Measurements from ENCODE around the gene ETFB. TPM values are rescaled to one million over a fixed set of nuclear protein-coding genes. Genes with fewer than 3 reads are reported as not detected.
A peak's percentile ranks its signal among the peaks of the same experiment; 100 is the strongest.

ETFB gene
- total RNA-seq, 2 experiments from 2014 or later: 137 to 141 TPM

GRCh38 chr19:51365211-51365964 is 800 bp downstream of the ETFB start:
- Mint-ChIP-seq H3K4me3 (peak overlapping the region; percentile 96), H3K27me3 (ENCODE audit: low read depth) (no peaks in the 10 kb centered on the region), H3K27ac (peak overlapping the region; percentile 94), H3K36me3 (ENCODE audit: low read depth) (peaks cover 37% of the 10 kb centered on the region), H3K9me3 (ENCODE audit: insufficient read depth) (no peaks in the 10 kb centered on the region), H3K4me1 (ENCODE audit: low read depth) (peaks cover 76% of the 10 kb centered on the region)
- POLR2A ChIA-PET: interaction anchor here (0.6 to 2.8 kb wide), 6 partner anchors 10 to 33 kb away, joined by 3 to 18 read pairs (median 4); partner anchors contain the start of gene VSIG10L
- ATAC-seq (peak; percentile 8), DNase-seq (peak; percentile 44)
- CTCF ChIA-PET: interaction anchor here (0.6 to 3.3 kb wide), 12 partner anchors 11 to 107 kb away, joined by 3 to 27 read pairs (median 4); no protein-coding TSS in a partner anchor

DNA sequence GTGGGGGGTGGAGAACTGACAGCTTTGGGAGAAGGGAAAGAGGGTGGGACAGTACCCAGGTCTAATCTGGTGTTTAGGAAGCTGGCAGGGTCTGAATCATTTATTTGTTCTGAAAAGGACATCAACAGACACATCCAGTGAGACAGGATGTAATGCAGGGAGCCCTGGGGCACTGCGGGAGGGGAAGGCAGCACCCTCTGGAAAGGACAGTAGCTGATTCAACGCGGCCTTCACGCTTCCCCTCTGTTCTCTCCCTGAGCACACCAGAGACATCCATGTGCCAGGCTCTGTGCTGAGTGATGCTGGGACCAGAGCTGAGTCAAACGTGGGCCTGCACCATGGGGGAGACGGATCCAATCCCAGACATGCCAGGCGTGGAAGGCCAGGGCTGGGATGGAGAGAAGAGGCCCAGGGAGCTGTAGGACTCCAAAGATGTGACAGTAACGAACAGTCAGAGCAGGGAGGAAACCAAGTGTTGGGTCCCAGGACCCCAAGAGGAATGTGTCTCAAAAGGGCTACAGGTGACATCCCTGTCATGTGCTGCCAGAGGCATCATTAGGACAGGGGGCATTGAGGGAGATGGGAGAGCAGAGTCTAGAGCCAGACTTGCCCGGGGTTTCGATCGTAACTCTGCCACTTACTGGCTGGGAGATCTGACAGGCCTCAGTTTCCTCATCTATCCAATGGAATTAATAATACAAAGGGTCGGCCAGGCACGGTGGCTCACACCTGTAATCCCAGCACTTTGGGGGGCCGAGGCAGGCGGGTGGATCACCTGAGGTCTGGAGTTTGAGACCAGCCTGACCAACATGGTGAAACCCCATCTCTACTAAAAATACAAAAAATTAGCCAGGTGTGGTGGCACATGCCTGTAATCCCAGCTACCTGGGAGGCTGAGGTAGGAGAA is 1.7 kb downstream of the ETFB start:
- ATAC-seq (no peak), DNase-seq (no peak)
- no peaks in the 10 kb centered on the region for H3K9me3 Mint-ChIP-seq (ENCODE audit: insufficient read depth)
- peaks cover 70% of the 10 kb centered on the region for H3K4me1 Mint-ChIP-seq (ENCODE audit: low read depth)
- peak overlapping the region; percentile 49 for H3K4me3 Mint-ChIP-seq
- H3K36me3 Mint-ChIP-seq (ENCODE audit: low read depth): peaks cover 33% of the 10 kb centered on the region
- peak overlapping the region; percentile 66 for H3K27ac Mint-ChIP-seq
- POLR2A ChIA-PET: interaction anchor here (0.7 to 2.8 kb wide), 4 partner anchors 8 to 31 kb away, joined by 3 to 12 read pairs (median 7); partner anchors contain the start of genes NKG7 and VSIG10L
- CTCF ChIA-PET: interaction anchor here (1.0 to 3.3 kb wide), 6 partner anchors 10 to 77 kb away, joined by 3 to 27 read pairs (median 5); partner anchors contain the start of gene VSIG10L
- no peaks in the 10 kb centered on the region for H3K27me3 Mint-ChIP-seq (ENCODE audit: low read depth)

- ATAC-seq: no peak
- no peak for DNase-seq
- no peaks in the 10 kb centered on the region for H3K9me3 Mint-ChIP-seq (ENCODE audit: insufficient read depth)
- H3K36me3 Mint-ChIP-seq (ENCODE audit: low read depth): peaks cover 28% of the 10 kb centered on the region
- POLR2A ChIA-PET: interaction anchor here (1.3 to 2.7 kb wide), 2 partner anchors 11 to 34 kb away, joined by 3 to 10 read pairs; partner anchors contain the start of gene NKG7
- no peak overlapping the region for H3K27ac Mint-ChIP-seq
- H3K27me3 Mint-ChIP-seq (ENCODE audit: low read depth): no peaks in the 10 kb centered on the region
- no peak overlapping the region for H3K4me3 Mint-ChIP-seq
- CTCF ChIA-PET: no interaction called here
- peaks cover 62% of the 10 kb centered on the region for H3K4me1 Mint-ChIP-seq (ENCODE audit: low read depth)
Measured at GRCh38 chr19:51361239-51361638, 4.9 kb downstream of the ETFB start.

DNA sequence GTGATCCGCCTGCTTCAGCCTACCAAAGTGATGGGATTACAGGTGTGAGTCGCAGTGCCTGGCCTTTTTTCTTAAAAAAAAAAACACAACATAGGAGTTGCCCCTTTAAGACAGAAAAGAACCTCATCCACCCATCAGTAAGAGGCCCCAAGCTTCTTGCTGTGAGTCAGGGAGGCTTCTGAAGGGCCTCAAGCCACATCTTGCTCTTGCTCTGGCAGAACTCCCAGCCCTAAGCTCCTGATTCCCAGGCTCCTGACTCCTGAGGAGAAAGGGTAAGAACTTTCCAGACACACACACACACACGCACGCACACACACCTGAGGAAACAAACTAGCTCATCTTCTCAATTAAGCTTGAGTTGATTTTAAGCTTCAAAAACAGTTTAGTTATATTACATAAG is 6.9 kb downstream of the ETFB start:
- Mint-ChIP-seq H3K36me3 (ENCODE audit: low read depth) (peaks cover 26% of the 10 kb centered on the region), H3K4me3 (no peak overlapping the region), H3K27me3 (ENCODE audit: low read depth) (no peaks in the 10 kb centered on the region), H3K9me3 (ENCODE audit: insufficient read depth) (no peaks in the 10 kb centered on the region), H3K27ac (no peak overlapping the region), H3K4me1 (ENCODE audit: low read depth) (peaks cover 64% of the 10 kb centered on the region)
- ATAC-seq (no peak), DNase-seq (no peak)
- ChIA-PET POLR2A (interaction anchor here (1.0 kb wide), 1 partner anchor 36 kb away, joined by 5 read pairs; no protein-coding TSS in a partner anchor), CTCF (interaction anchor here (0.9 to 1.7 kb wide), 6 partner anchors 10 to 80 kb away, joined by 3 to 6 read pairs (median 4); no protein-coding TSS in a partner anchor)

DNA sequence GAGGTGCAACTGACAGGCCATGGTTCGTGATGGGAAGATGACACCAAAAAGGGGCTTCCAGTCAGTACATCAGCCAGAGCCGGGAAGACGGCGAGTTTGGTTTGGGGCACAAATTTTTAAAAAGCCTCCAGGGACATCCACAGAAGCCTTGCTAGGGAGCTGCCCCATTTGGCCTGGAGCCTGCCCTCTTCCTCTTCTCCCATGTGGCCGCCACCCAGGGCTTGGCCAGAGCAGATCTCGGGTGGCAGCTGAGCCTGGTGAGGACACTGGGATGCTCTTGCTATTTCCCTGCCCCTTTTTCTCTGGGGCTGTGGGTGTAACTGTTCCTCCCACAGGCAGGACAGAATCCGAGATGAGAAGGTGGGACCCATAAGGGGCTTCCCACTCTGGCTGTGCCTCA is 8.2 kb downstream of the ETFB start:
- Mint-ChIP-seq H3K36me3 (ENCODE audit: low read depth) (peaks cover 25% of the 10 kb centered on the region), H3K27me3 (ENCODE audit: low read depth) (no peaks in the 10 kb centered on the region), H3K27ac (no peak overlapping the region), H3K4me3 (no peak overlapping the region), H3K4me1 (ENCODE audit: low read depth) (peaks cover 55% of the 10 kb centered on the region), H3K9me3 (ENCODE audit: insufficient read depth) (no peaks in the 10 kb centered on the region)
- no peak for ATAC-seq
- no peak for DNase-seq
- ChIA-PET CTCF (no interaction called here), POLR2A (no interaction called here)

DNA sequence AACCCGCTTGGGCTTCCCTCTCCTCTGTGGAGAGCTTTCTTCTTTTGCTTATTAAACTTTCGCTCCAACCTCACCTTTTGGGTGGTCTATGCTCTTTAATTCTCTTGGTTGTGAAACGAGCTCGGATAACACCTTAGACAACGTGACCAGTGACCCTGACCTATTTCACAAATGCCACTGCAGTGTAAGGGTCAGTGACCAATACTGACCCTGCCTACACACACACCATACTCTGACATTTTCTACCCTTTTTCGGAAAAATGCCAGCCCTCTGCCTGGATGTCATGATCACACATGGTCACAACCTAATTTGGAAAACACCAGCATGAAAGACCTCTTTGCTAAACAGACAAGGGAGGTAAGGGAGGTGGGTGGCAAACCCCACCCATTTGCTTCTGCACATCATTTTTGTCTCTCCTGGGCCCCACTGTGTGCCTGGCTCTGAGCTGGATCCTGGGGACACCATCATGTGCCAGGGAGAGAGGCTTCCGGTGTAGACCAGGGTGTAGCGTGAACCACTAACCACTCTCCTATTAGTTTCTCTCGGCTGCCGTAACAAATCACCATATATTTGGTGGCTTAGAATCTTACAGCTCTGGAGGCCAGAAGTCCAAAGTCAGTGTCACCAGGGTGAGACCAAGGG is 9.9 kb downstream of the ETFB start:
- no peak for ATAC-seq
- Mint-ChIP-seq H3K4me1 (ENCODE audit: low read depth) (peaks cover 41% of the 10 kb centered on the region), H3K9me3 (ENCODE audit: insufficient read depth) (no peaks in the 10 kb centered on the region), H3K27ac (peak overlapping the region; percentile 30), H3K27me3 (ENCODE audit: low read depth) (no peaks in the 10 kb centered on the region), H3K4me3 (no peak overlapping the region), H3K36me3 (ENCODE audit: low read depth) (peaks cover 31% of the 10 kb centered on the region)
- CTCF ChIA-PET: interaction anchor here (0.6 to 1.2 kb wide), 3 partner anchors 38 to 51 kb away, joined by 3 read pairs; no protein-coding TSS in a partner anchor
- POLR2A ChIA-PET: interaction anchor here (0.9 to 1.7 kb wide), 3 partner anchors 9 to 1271 kb away, joined by 3 to 4 read pairs (median 3); partner anchors contain the start of gene NKG7
- no peak for DNase-seq

DNA sequence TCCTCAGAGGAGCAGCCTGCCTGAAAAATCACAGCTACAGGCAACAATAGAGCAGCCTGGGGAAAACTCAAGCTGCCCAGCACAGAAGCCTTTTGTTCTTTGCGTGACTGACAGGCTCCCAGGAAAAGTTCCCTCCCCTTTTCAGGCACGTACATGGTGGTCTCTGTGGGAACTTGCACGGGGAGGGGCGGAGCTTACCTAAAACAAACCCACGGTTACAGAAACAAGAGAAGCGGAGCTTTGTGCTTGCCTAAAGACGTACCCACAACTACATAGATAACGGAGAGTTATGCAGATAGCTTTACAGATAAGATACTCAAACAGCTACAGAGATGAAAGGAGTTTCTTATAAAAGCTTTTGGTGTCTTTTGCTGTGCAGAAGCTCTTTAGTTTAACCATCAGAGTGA is 11.4 kb downstream of the ETFB start:
- POLR2A ChIA-PET: interaction anchor here (0.7 to 1.7 kb wide), 4 partner anchors 10 to 17 kb away, joined by 3 to 6 read pairs (median 4); partner anchors contain the start of gene NKG7
- CTCF ChIA-PET: interaction anchor here (0.8 to 1.2 kb wide), 5 partner anchors 10 to 53 kb away, joined by 3 to 7 read pairs (median 5); no protein-coding TSS in a partner anchor
- Mint-ChIP-seq H3K9me3 (ENCODE audit: insufficient read depth) (no peaks in the 10 kb centered on the region), H3K4me3 (peak overlapping the region; percentile 9), H3K27me3 (ENCODE audit: low read depth) (no peaks in the 10 kb centered on the region), H3K4me1 (ENCODE audit: low read depth) (peaks cover 38% of the 10 kb centered on the region), H3K36me3 (ENCODE audit: low read depth) (peaks cover 36% of the 10 kb centered on the region), H3K27ac (peak overlapping the region; percentile 76)
- ATAC-seq (peak; percentile 94), DNase-seq (peak; percentile 77)

DNA sequence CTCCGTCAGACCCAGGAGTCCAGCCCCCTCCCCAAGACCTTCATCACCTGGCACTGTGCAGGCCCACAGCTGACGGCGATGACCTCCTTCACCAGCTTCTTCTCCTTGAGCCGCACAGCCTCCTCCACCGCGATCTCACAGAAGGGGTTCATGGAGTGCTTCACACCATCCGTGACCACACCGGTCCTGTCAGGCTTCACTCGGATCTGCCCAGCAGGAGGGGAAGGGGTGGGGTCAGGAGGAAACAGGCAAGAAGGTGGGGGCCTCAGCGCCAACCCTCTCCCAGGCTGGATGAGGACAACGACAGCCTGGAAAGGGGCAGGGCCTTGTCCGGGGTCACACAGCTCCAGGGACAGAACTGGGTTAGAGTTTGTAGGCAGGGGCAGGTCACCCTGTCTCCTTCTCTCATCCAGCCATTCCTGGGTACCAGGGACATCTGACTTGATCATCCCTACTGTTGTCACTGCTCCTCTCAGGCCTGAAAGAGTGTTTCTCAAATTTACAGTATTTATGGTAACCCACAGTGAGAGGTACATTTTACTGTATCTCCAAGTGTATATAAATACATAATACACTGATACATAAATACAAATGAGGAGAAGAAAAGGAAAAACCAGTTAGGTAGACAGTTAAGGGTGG is 12.0 kb downstream of the ETFB start:
- POLR2A ChIA-PET: interaction anchor here (0.7 to 0.8 kb wide), 3 partner anchors 10 to 18 kb away, joined by 3 to 6 read pairs (median 3); partner anchors contain the start of gene NKG7
- peaks cover 36% of the 10 kb centered on the region for H3K36me3 Mint-ChIP-seq (ENCODE audit: low read depth)
- DNase-seq (no peak), ATAC-seq (peak; percentile 4)
- no peak overlapping the region for H3K4me3 Mint-ChIP-seq
- no peaks in the 10 kb centered on the region for H3K9me3 Mint-ChIP-seq (ENCODE audit: insufficient read depth)
- CTCF ChIA-PET: interaction anchor here (0.9 to 1.2 kb wide), 4 partner anchors 10 to 44 kb away, joined by 3 to 7 read pairs (median 6); no protein-coding TSS in a partner anchor
- peak overlapping the region; percentile 76 for H3K27ac Mint-ChIP-seq
- H3K4me1 Mint-ChIP-seq (ENCODE audit: low read depth): peaks cover 34% of the 10 kb centered on the region
- no peaks in the 10 kb centered on the region for H3K27me3 Mint-ChIP-seq (ENCODE audit: low read depth)

- Mint-ChIP-seq H3K27ac (no peak overlapping the region), H3K36me3 (ENCODE audit: low read depth) (peaks cover 32% of the 10 kb centered on the region), H3K9me3 (ENCODE audit: insufficient read depth) (no peaks in the 10 kb centered on the region), H3K4me3 (no peak overlapping the region), H3K4me1 (ENCODE audit: low read depth) (peaks cover 29% of the 10 kb centered on the region), H3K27me3 (ENCODE audit: low read depth) (no peaks in the 10 kb centered on the region)
- DNase-seq: no peak
- no peak for ATAC-seq
- POLR2A ChIA-PET: no interaction called here
- CTCF ChIA-PET: no interaction called here
Measured at GRCh38 chr19:51352783-51353360, 13.3 kb downstream of the ETFB start.

- Mint-ChIP-seq H3K9me3 (ENCODE audit: insufficient read depth) (no peaks in the 10 kb centered on the region), H3K4me3 (no peak overlapping the region), H3K27ac (no peak overlapping the region), H3K36me3 (ENCODE audit: low read depth) (peaks cover 32% of the 10 kb centered on the region), H3K27me3 (ENCODE audit: low read depth) (no peaks in the 10 kb centered on the region), H3K4me1 (ENCODE audit: low read depth) (peaks cover 21% of the 10 kb centered on the region)
- CTCF ChIA-PET: no interaction called here
- no peak for DNase-seq
- ATAC-seq: no peak
- POLR2A ChIA-PET: no interaction called here
Measured at GRCh38 chr19:51351266-51351990, 14.8 kb downstream of the ETFB start.
